Kidney capillary endothelial cell (primary cell): ENCODE data around the gene SFXN5.

Source experiments
- DNase-seq: peaks from one replicate; pipeline ENCODE4 v3.0.0-alpha.2; 2018; ENCODE audit warnings: low spot score

The SFXN5 gene

GRCh38 chr2:72956050-72956395, 115.5 kb downstream of the SFXN5 start:
- no peak for DNase-seq

- DNase-seq, result no peak
These were observed 116.1 kb downstream of the SFXN5 start for GRCh38 chr2:72955228-72956049.

GRCh38 chr2:72954376-72955227, 116.9 kb downstream of the SFXN5 start:
- no peak for DNase-seq

GRCh38 chr2:72953976-72954375, 117.5 kb downstream of the SFXN5 start:
- DNase-seq, result no peak

GRCh38 chr2:72953528-72953927, 118.0 kb downstream of the SFXN5 start:
- no peak for DNase-seq

GRCh38 chr2:72952961-72953360, 118.6 kb downstream of the SFXN5 start:
- DNase-seq, result no peak

- no peak for DNase-seq
These were observed 119.2 kb downstream of the SFXN5 start for GRCh38 chr2:72952110-72952823.

GRCh38 chr2:72951303-72952095, 120.0 kb downstream of the SFXN5 start:
- DNase-seq, result no peak

GRCh38 chr2:72950558-72951255, 120.8 kb downstream of the SFXN5 start:
- no peak for DNase-seq

- no peak for DNase-seq
These were observed 121.9 kb downstream of the SFXN5 start for GRCh38 chr2:72949642-72950041.

GRCh38 chr2:72949045-72949444, 122.5 kb downstream of the SFXN5 start:
- no peak for DNase-seq

- DNase-seq, result no peak
These were observed 123.3 kb downstream of the SFXN5 start for GRCh38 chr2:72947952-72948830.

- DNase-seq, result no peak
These were observed 125.0 kb downstream of the SFXN5 start for GRCh38 chr2:72946466-72946865.

- DNase-seq, result no peak
These were observed 126.0 kb downstream of the SFXN5 start for GRCh38 chr2:72945450-72946019.

GRCh38 chr2:72944804-72945449, 126.6 kb downstream of the SFXN5 start:
- no peak for DNase-seq

- DNase-seq, result no peak
These were observed 127.7 kb downstream of the SFXN5 start for GRCh38 chr2:72943540-72944395.

- no peak for DNase-seq
These were observed 128.6 kb downstream of the SFXN5 start for GRCh38 chr2:72942881-72943418.

- DNase-seq, result no peak
These were observed 129.2 kb downstream of the SFXN5 start for GRCh38 chr2:72942293-72942692.
